SIG-M5 treated with dmso at 0.1 percent for 504 hours (cell line): Measurements from ENCODE around the gene TGFB1.
A peak's percentile ranks its signal among the peaks of the same experiment; 100 is the strongest.
"Not testable (repeated sequence)": the region's sequence is repeated elsewhere in the genome, so short reads cannot be mapped to it uniquely, and the experiment has no call there.

Experiments used
- DNase-seq: peaks from one replicate; lab custom pipeline; 2025; ENCODE audit not compliant: unreplicated experiment; lab: John Stamatoyannopoulos, UW

The TGFB1 gene

GRCh38 chr19:41353466-41354342 lies at the start of gene TGFB1:
TGFB1 (minus strand) TSS chr19:41353922; CDS start chr19:41353044, 878 bp downstream.
- DNase-seq, result peak; percentile 73

GRCh38 chr19:41402010-41402409 lies 48.3 kb upstream of the TGFB1 start:
- no peak for DNase-seq

- DNase-seq, result no peak
Observed at GRCh38 chr19:41401483-41401882, 47.8 kb upstream of the TGFB1 start.

GRCh38 chr19:41399525-41399924 lies 45.8 kb upstream of the TGFB1 start:
- DNase-seq, result no peak

- no peak for DNase-seq
Observed at GRCh38 chr19:41399091-41399490, 45.4 kb upstream of the TGFB1 start.

- no peak for DNase-seq
Observed at GRCh38 chr19:41398598-41398997, 44.9 kb upstream of the TGFB1 start.

- DNase-seq, result peak; percentile 8
Observed at GRCh38 chr19:41398050-41398418, 44.3 kb upstream of the TGFB1 start.

GRCh38 chr19:41397086-41398049 lies 43.6 kb upstream of the TGFB1 start, which contains the start of the genes BCKDHA and EXOSC5:
BCKDHA (plus strand) TSS chr19:41397818; CDS start chr19:41397828, 10 bp downstream.
EXOSC5 (minus strand) TSS chr19:41397359; CDS start chr19:41397328, 31 bp downstream.
- DNase-seq, result peak; percentile 99

- DNase-seq, result no peak
Observed at GRCh38 chr19:41395355-41395754, 41.6 kb upstream of the TGFB1 start.

- no peak for DNase-seq
Observed at GRCh38 chr19:41392775-41393174, 39.1 kb upstream of the TGFB1 start.

GRCh38 chr19:41391618-41392017 lies 37.9 kb upstream of the TGFB1 start:
- DNase-seq, result no peak

GRCh38 chr19:41386442-41386841 lies 32.7 kb upstream of the TGFB1 start:
- no peak for DNase-seq

- no peak for DNase-seq
Observed at GRCh38 chr19:41384351-41384750, 30.6 kb upstream of the TGFB1 start.

- DNase-seq, result not testable (repeated sequence)
Observed at GRCh38 chr19:41381536-41381935, 27.8 kb upstream of the TGFB1 start.

GRCh38 chr19:41377977-41378709 lies 24.4 kb upstream of the TGFB1 start:
- peak; percentile 23 for DNase-seq

- DNase-seq, result no peak
Observed at GRCh38 chr19:41376998-41377365, 23.3 kb upstream of the TGFB1 start.

GRCh38 chr19:41376241-41376997 lies 22.7 kb upstream of the TGFB1 start, which contains the start of gene TMEM91:
TMEM91 (plus strand) TSS chr19:41376533; CDS start chr19:41378310, 1,777 bp downstream.
- peak; percentile 21 for DNase-seq

GRCh38 chr19:41373993-41374392 lies 20.3 kb upstream of the TGFB1 start:
- DNase-seq, result no peak

- DNase-seq, result no peak
Observed at GRCh38 chr19:41372501-41372900, 18.8 kb upstream of the TGFB1 start.

- no peak for DNase-seq
Observed at GRCh38 chr19:41371541-41371940, 17.8 kb upstream of the TGFB1 start.
